ENCODE data around the gene CPA1. TPM values are rescaled to one million over a fixed set of nuclear protein-coding genes. Genes with fewer than 3 reads are reported as not detected.

The CPA1 gene
- total and polyA plus RNA-seq, 2 of the 4 experiments (the other 2 are of a cell fraction) = not detected

DNA sequence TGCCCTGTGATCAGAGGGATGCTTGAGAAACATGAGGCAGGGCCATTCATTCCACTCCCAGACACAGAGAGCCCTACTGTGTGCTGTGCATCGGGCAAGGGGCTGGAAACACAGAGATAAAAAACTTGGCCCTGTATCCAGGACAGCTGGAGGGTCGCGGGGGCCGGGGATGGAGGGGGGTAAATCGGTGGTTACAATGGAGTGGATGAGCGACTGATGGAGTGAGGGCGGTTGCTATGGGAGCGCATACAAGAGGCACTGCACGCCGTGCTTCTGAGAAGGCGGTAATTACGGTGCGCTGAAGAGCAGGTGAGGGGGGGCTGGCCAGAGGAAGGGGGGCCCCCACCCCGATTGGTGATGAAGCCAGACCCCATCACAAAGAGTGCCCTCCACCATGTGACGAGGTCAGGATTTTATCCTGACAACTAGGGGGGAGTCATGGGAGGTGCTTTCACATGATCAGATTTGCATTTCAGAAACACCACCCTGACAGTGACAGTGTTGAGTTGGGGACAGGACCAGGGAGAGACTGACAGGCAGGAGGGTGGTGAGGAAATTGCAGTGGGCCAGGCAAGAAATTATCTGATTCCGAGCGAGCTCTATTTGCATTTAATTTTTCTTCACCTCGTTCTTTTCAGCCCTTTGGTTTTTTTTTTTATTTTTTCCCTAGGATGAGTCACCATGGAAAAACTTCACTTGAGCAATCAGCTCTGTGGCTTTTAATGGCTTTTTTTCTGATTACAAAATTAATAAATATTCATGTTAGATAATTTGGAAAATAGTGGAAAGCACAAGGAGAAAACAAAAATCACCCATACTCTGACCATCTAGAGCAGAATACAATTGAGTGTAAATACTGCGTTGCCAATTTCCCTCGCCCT, 27.9 kb upstream of the CPA1 start:
- Histone ChIP-seq H3K27ac (ENCODE audit: insufficient read depth, low read length) (peak overlapping the region; percentile 89), H2BK15ac (ENCODE audit: low read depth, low read length) (peak overlapping the region; percentile 98), H4K20me1 (ENCODE audit: insufficient read depth, low read length) (no peaks in the 10 kb centered on the region), H3K4me3 (ENCODE audit: insufficient read depth, low read depth, low read length) (no peak overlapping the region), H3K4ac (ENCODE audit: low read depth, low read length) (peak overlapping the region; percentile 93), H4K5ac (ENCODE audit: low read depth, low read length) (peak overlapping the region; percentile 95), H3K36me3 (ENCODE audit: control insufficient read depth, insufficient read depth, low read length) (no peaks in the 10 kb centered on the region), H2AK9ac (replicated peaks; ENCODE audit: low read depth, low read length, poor library complexity) (peak overlapping the region; percentile 91), H3K9me1 (ENCODE audit: insufficient read depth, low read length) (peaks cover 25% of the 10 kb centered on the region), H4K8ac (ENCODE audit: low read depth in 2 of 2, low read length in 2 of 2) (peak overlapping the region; percentile 82 to 91), H3K27me3 (ENCODE audit: control insufficient read depth, insufficient read depth, low read length) (no peaks in the 10 kb centered on the region), H2BK20ac (ENCODE audit: low read depth, low read length) (peak overlapping the region; percentile 97), H3K9me3 (ENCODE audit: control insufficient read depth, insufficient read depth, low read length) (no peaks in the 10 kb centered on the region), H3K4me2 (ENCODE audit: low read depth, low read length) (peak overlapping the region; percentile 83), H2AFZ (replicated peaks; ENCODE audit: low read length, poor library complexity) (peak overlapping the region; percentile 81), H3K14ac (replicated peaks; ENCODE audit: low read depth, low read length) (peak overlapping the region; percentile 56), H3K23ac (ENCODE audit: low read depth, low read length) (peak overlapping the region; percentile 67), H3K56ac (ENCODE audit: extremely low read depth, insufficient read depth, low read length) (peak overlapping the region; percentile 60), H3K9ac (ENCODE audit: low read depth, low read length) (peak overlapping the region; percentile 67), H3K79me1 (ENCODE audit: low read depth in 1 of 2, low read length in 2 of 2) (peaks cover 0 to 6% of the 10 kb centered on the region in 2 experiments; a peak in 1 of 4 replicates), H4K91ac (ENCODE audit: insufficient read depth, low read depth, low read length) (peak overlapping the region; percentile 94), H2AK5ac (ENCODE audit: low read depth, low read length) (peak overlapping the region; percentile 99), H3K18ac (ENCODE audit: low read depth, low read length) (peak overlapping the region; percentile 95), H3K4me1 (ENCODE audit: control insufficient read depth, insufficient read depth, low read length) (peaks cover 29% of the 10 kb centered on the region), H2BK5ac (ENCODE audit: low read depth, low read length, poor library complexity, severe bottlenecking) (peak overlapping the region; percentile 87), H2BK120ac (ENCODE audit: low read depth, low read length) (peak overlapping the region; percentile 95)
- intact Hi-C loops (cut with micrococcal nuclease) (loop anchor here (10.0 kb wide), 1 partner anchor 142 kb away; the partner anchor contains the start of gene MEST), in situ Hi-C loops (cut with MboI; ENCODE audit: low sequenced_read_pairs) (no loop called here), dilution Hi-C loops (cut with HindIII; ENCODE audit: low sequenced_read_pairs, unreplicated experiment) (no loop called here)
- no TSS peak for BruUV-seq (replicated peaks)
- ChIA-PET POLR2A (ENCODE audit: unreplicated experiment) (interaction anchor here (0.6 kb wide), 1 partner anchor 552 kb away, joined by 3 read pairs; no protein-coding TSS in a partner anchor), CTCF (no interaction called here)
- TF ChIP-seq POLR2A (IDR thresholded peaks at IDR 0.05; ENCODE audit: low read depth, low read length) (no peak), MAFK (IDR thresholded peaks at IDR 0.05; ENCODE audit: low read depth, low read length) (no peak), FOS (IDR thresholded peaks at IDR 0.05; ENCODE audit: low read depth, low read length) (peak; percentile 95), CEBPB (IDR thresholded peaks at IDR 0.05; ENCODE audit: low read depth, low read length) (peak; percentile 96), RFX5 (IDR thresholded peaks at IDR 0.05; ENCODE audit: low read depth, low read length) (no peak), MAZ (IDR thresholded peaks at IDR 0.05; ENCODE audit: borderline replicate concordance, low read depth, low read length) (no peak), MXI1 (IDR thresholded peaks at IDR 0.05; ENCODE audit: borderline replicate concordance, low read depth, low read length) (no peak), BHLHE40 (IDR thresholded peaks at IDR 0.05; ENCODE audit: low read depth, low read length) (no peak; the same call in 1 of the 2 replicates), USF2 (IDR thresholded peaks at IDR 0.05; ENCODE audit: low read depth, low read length) (no peak)
- TF ChIP-seq, protein P1, sequence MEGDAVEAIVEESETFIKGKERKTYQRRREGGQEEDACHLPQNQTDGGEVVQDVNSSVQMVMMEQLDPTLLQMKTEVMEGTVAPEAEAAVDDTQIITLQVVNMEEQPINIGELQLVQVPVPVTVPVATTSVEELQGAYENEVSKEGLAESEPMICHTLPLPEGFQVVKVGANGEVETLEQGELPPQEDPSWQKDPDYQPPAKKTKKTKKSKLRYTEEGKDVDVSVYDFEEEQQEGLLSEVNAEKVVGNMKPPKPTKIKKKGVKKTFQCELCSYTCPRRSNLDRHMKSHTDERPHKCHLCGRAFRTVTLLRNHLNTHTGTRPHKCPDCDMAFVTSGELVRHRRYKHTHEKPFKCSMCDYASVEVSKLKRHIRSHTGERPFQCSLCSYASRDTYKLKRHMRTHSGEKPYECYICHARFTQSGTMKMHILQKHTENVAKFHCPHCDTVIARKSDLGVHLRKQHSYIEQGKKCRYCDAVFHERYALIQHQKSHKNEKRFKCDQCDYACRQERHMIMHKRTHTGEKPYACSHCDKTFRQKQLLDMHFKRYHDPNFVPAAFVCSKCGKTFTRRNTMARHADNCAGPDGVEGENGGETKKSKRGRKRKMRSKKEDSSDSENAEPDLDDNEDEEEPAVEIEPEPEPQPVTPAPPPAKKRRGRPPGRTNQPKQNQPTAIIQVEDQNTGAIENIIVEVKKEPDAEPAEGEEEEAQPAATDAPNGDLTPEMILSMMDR (conservative IDR thresholded peaks at IDR 0.05; ENCODE audit: low read depth, low read length) = no peak
- DNase-seq = peak; percentile 75
- WGBS, 2 experiments (ENCODE audit: extremely low coverage in 2 of 2, insufficient read length in 1 of 2) = 58% methylated on average over 8 of the region's 20 CpGs; no CpG with 5 or more reads in 1 of the 2 experiments
- ATAC-seq (ENCODE audit: low read depth) = no peak

Measured in IMR-90 (cell line).